Activated CD8-positive, alpha-beta memory T cell treated with anti-CD3 and anti-CD28 coated beads, Interleukin-2, amount 50 U/mL, for 4 hours (primary cell): ENCODE data around the gene WDSUB1.

Experiments
- DNase-seq: peaks from one replicate; pipeline ENCODE4 v3.0.0-alpha.2; 2020

WDSUB1 gene

GRCh38 chr2:159219394-159219998 is 67.0 kb downstream of the WDSUB1 start:
- DNase-seq: no peak

- DNase-seq: no peak
These were observed 68.1 kb downstream of the WDSUB1 start for GRCh38 chr2:159218389-159218788.

- no peak for DNase-seq
These were observed 68.8 kb downstream of the WDSUB1 start for GRCh38 chr2:159217676-159218075.

- DNase-seq: no peak
These were observed 71.4 kb downstream of the WDSUB1 start for GRCh38 chr2:159215116-159215515.

- DNase-seq: no peak
These were observed 72.1 kb downstream of the WDSUB1 start for GRCh38 chr2:159214325-159214865.

GRCh38 chr2:159213296-159213695 is 73.2 kb downstream of the WDSUB1 start:
- no peak for DNase-seq

- no peak for DNase-seq
These were observed 74.8 kb downstream of the WDSUB1 start for GRCh38 chr2:159211447-159212396.

- DNase-seq: peak; percentile 30
These were observed 76.9 kb downstream of the WDSUB1 start for GRCh38 chr2:159209341-159210306.

- DNase-seq: no peak
These were observed 78.1 kb downstream of the WDSUB1 start for GRCh38 chr2:159208438-159208837.

GRCh38 chr2:159206736-159207380 is 79.6 kb downstream of the WDSUB1 start:
- DNase-seq: no peak

GRCh38 chr2:159204381-159205144 is 81.9 kb downstream of the WDSUB1 start:
- no peak for DNase-seq

- no peak for DNase-seq
These were observed 83.9 kb downstream of the WDSUB1 start for GRCh38 chr2:159202568-159203071.

GRCh38 chr2:159201360-159202063 is 85.0 kb downstream of the WDSUB1 start:
- DNase-seq: no peak

- no peak for DNase-seq
These were observed 86.0 kb downstream of the WDSUB1 start for GRCh38 chr2:159200498-159200897.

GRCh38 chr2:159199761-159200465 is 86.6 kb downstream of the WDSUB1 start:
- no peak for DNase-seq

- no peak for DNase-seq
These were observed 87.3 kb downstream of the WDSUB1 start for GRCh38 chr2:159199236-159199635.

- DNase-seq: no peak
These were observed 90.0 kb downstream of the WDSUB1 start for GRCh38 chr2:159196393-159196925.

GRCh38 chr2:159195697-159196096 is 90.8 kb downstream of the WDSUB1 start:
- DNase-seq: no peak

- no peak for DNase-seq
These were observed 92.3 kb downstream of the WDSUB1 start for GRCh38 chr2:159194241-159194640.

GRCh38 chr2:159193791-159194190 is 92.7 kb downstream of the WDSUB1 start:
- no peak for DNase-seq
